ENCODE data around the gene FCHO2. TPM values are rescaled to one million over a fixed set of nuclear protein-coding genes. Genes with fewer than 3 reads are reported as not detected.

The FCHO2 gene
- total RNA-seq, 2 experiments from 2014 or later: 1.3 TPM

GRCh38 chr5:73104326-73104725, 148.5 kb downstream of the FCHO2 start:
- peaks cover 7% of the 10 kb centered on the region for H3K9me3 Mint-ChIP-seq
- no peak for DNase-seq
- ChIA-PET CTCF (no interaction called here), POLR2A (no interaction called here)
- H3K27me3 Mint-ChIP-seq: peaks cover 28% of the 10 kb centered on the region
- H3K36me3 Mint-ChIP-seq: no peaks in the 10 kb centered on the region
- intact Hi-C loops (cut with micrococcal nuclease): no loop called here
- H3K27ac Mint-ChIP-seq: no peak overlapping the region
- no peak overlapping the region for H3K4me3 Mint-ChIP-seq
- no peaks in the 10 kb centered on the region for H3K4me1 Mint-ChIP-seq (ENCODE audit: low read depth)

GRCh38 chr5:73106335-73106734, 150.5 kb downstream of the FCHO2 start:
- intact Hi-C loops (cut with micrococcal nuclease): no loop called here
- Mint-ChIP-seq H3K36me3 (no peaks in the 10 kb centered on the region), H3K9me3 (peaks cover 7% of the 10 kb centered on the region), H3K27ac (no peak overlapping the region), H3K4me1 (ENCODE audit: low read depth) (no peaks in the 10 kb centered on the region), H3K4me3 (no peak overlapping the region), H3K27me3 (peaks cover 36% of the 10 kb centered on the region)
- POLR2A ChIA-PET: no interaction called here
- DNase-seq: no peak
- CTCF ChIA-PET: no interaction called here

- POLR2A ChIA-PET: no interaction called here
- peaks cover 7% of the 10 kb centered on the region for H3K9me3 Mint-ChIP-seq
- no peak overlapping the region for H3K4me3 Mint-ChIP-seq
- DNase-seq: no peak
- H3K36me3 Mint-ChIP-seq: no peaks in the 10 kb centered on the region
- no peak overlapping the region for H3K27ac Mint-ChIP-seq
- peaks cover 51% of the 10 kb centered on the region for H3K27me3 Mint-ChIP-seq
- CTCF ChIA-PET: interaction anchor here (0.6 to 1.0 kb wide), 2 partner anchors 91 to 344 kb away, joined by 6 read pairs; no protein-coding TSS in a partner anchor
- no peaks in the 10 kb centered on the region for H3K4me1 Mint-ChIP-seq (ENCODE audit: low read depth)
- intact Hi-C loops (cut with micrococcal nuclease): no loop called here
Observed at GRCh38 chr5:73110190-73110589, 154.3 kb downstream of the FCHO2 start.

GRCh38 chr5:73111536-73111935, 155.7 kb downstream of the FCHO2 start:
- intact Hi-C loops (cut with micrococcal nuclease): no loop called here
- CTCF ChIA-PET: no interaction called here
- Mint-ChIP-seq H3K27me3 (peaks cover 52% of the 10 kb centered on the region), H3K36me3 (no peaks in the 10 kb centered on the region), H3K4me3 (no peak overlapping the region), H3K27ac (no peak overlapping the region), H3K9me3 (peaks cover 7% of the 10 kb centered on the region), H3K4me1 (ENCODE audit: low read depth) (no peaks in the 10 kb centered on the region)
- no peak for DNase-seq
- POLR2A ChIA-PET: no interaction called here

DNA sequence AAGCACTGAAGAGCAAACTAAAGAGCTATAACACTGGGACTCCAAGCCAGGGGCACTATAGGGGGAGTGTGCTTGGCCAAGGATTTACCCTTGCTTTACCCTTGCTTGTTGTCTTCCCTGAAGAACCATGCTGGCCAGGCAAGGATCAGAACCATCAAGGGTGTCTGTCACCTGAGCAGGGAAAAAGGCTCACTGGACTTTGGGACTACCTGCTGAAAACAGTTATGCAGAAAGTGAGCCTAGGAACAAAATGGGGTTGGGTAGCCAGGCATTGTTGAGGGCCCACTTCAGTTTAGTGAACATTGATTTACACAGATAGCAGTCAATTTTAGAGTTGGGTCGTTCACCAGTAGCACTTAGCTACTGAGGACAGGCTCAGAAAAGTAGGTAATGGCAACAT, 156.5 kb downstream of the FCHO2 start:
- no peaks in the 10 kb centered on the region for H3K4me1 Mint-ChIP-seq (ENCODE audit: low read depth)
- intact Hi-C loops (cut with micrococcal nuclease): no loop called here
- H3K4me3 Mint-ChIP-seq: no peak overlapping the region
- POLR2A ChIA-PET: no interaction called here
- DNase-seq: no peak
- no peak overlapping the region for H3K27ac Mint-ChIP-seq
- H3K27me3 Mint-ChIP-seq: peaks cover 54% of the 10 kb centered on the region
- peaks cover 7% of the 10 kb centered on the region for H3K9me3 Mint-ChIP-seq
- CTCF ChIA-PET: no interaction called here
- H3K36me3 Mint-ChIP-seq: no peaks in the 10 kb centered on the region

DNA sequence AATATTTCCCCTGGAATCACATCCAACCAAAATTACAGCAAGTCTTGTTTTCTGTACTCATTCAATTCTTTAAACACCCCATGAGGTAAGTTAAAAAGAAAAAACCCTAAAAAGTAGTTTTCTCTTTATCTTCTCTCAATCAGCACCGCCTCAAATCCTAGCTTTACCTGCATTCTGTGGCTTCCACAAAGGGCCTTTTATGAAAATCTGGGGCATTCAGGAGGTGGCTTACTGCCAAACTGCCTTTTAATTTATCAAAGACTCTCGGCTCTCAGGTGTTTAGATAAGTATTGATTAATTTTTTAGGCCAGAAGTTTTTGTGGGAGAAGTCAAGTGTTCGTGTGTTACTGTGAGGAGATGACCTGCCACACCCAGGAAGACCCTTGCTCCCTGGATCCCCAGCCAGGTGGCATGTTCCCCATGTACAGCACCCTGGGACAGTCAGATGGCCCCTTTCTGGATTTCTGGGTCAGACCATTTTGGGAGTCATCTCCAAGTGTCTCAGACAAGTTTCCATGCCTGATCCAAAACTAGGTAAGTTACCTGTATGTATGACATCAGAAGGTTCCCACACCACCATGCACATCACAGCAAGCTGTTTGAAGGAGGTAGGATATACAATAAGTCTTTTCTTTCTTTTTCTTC, 158.3 kb downstream of the FCHO2 start:
- intact Hi-C loops (cut with micrococcal nuclease): no loop called here
- no peaks in the 10 kb centered on the region for H3K4me1 Mint-ChIP-seq (ENCODE audit: low read depth)
- H3K36me3 Mint-ChIP-seq: no peaks in the 10 kb centered on the region
- H3K4me3 Mint-ChIP-seq: no peak overlapping the region
- ChIA-PET POLR2A (no interaction called here), CTCF (no interaction called here)
- peaks cover 56% of the 10 kb centered on the region for H3K27me3 Mint-ChIP-seq
- H3K9me3 Mint-ChIP-seq: no peaks in the 10 kb centered on the region
- no peak for DNase-seq
- no peak overlapping the region for H3K27ac Mint-ChIP-seq

DNA sequence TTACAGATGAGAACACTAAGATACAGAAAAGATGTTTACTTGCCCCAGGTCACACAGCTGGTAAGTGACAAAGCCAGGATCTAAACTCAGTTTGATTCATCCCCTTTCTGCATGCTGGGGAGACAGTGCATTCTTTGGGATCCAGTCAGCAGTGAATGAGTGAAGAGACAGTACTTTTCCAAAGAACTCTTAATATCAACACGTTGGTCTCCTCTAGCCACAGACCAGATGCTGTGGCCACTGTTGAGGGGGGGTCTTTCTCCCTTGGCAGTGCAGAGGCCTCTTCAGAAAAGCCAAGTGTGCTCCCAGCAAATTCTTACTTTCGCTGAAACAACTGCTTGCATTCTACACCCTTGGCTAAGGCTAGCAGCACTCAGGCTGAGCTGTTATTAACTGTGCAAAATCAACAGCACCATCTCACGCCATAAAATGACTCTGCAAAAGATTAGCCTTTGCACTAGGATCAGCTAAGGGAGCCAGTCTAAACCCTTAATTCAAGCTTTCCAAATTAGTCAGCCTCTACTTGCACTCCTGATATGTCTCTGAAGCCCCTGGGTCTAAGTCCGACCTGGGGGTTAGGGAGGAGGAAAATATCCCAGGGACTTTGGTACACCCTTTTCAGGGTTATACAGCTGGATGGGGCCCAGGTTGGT, 159.7 kb downstream of the FCHO2 start:
- intact Hi-C loops (cut with micrococcal nuclease): no loop called here
- Mint-ChIP-seq H3K27me3 (peaks cover 54% of the 10 kb centered on the region), H3K4me3 (no peak overlapping the region), H3K27ac (no peak overlapping the region), H3K4me1 (ENCODE audit: low read depth) (peaks cover 7% of the 10 kb centered on the region), H3K9me3 (no peaks in the 10 kb centered on the region), H3K36me3 (no peaks in the 10 kb centered on the region)
- CTCF ChIA-PET: no interaction called here
- POLR2A ChIA-PET: no interaction called here
- no peak for DNase-seq

DNA sequence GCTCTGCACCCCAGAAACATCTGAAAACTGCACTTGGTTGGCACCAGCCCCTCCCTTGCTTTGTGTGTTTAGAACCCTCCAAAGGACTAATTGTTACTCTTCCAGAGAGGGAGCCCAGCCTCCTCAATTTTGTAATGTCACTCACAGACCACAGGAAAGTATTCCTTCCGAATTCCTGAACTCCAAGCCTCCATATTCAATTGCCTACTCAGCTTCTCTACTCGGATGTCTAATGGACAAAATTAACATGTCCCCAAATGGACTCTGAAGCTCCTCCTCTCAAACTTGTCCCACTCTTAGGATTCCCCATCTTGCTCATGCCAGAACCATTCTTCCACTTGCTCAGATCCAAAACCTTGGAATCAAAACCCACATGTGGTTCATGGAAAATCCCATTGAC, 160.7 kb downstream of the FCHO2 start:
- H3K4me3 Mint-ChIP-seq: no peak overlapping the region
- ChIA-PET CTCF (no interaction called here), POLR2A (no interaction called here)
- intact Hi-C loops (cut with micrococcal nuclease): no loop called here
- no peaks in the 10 kb centered on the region for H3K36me3 Mint-ChIP-seq
- H3K27me3 Mint-ChIP-seq: peaks cover 62% of the 10 kb centered on the region
- H3K27ac Mint-ChIP-seq: no peak overlapping the region
- no peak for DNase-seq
- H3K9me3 Mint-ChIP-seq: no peaks in the 10 kb centered on the region
- peaks cover 11% of the 10 kb centered on the region for H3K4me1 Mint-ChIP-seq (ENCODE audit: low read depth)

GRCh38 chr5:73117088-73117740, 161.4 kb downstream of the FCHO2 start:
- intact Hi-C loops (cut with micrococcal nuclease): no loop called here
- Mint-ChIP-seq H3K9me3 (no peaks in the 10 kb centered on the region), H3K4me1 (ENCODE audit: low read depth) (peaks cover 14% of the 10 kb centered on the region), H3K27me3 (peaks cover 68% of the 10 kb centered on the region), H3K4me3 (no peak overlapping the region), H3K27ac (no peak overlapping the region), H3K36me3 (no peaks in the 10 kb centered on the region)
- ChIA-PET CTCF (no interaction called here), POLR2A (no interaction called here)
- DNase-seq: no peak

DNA sequence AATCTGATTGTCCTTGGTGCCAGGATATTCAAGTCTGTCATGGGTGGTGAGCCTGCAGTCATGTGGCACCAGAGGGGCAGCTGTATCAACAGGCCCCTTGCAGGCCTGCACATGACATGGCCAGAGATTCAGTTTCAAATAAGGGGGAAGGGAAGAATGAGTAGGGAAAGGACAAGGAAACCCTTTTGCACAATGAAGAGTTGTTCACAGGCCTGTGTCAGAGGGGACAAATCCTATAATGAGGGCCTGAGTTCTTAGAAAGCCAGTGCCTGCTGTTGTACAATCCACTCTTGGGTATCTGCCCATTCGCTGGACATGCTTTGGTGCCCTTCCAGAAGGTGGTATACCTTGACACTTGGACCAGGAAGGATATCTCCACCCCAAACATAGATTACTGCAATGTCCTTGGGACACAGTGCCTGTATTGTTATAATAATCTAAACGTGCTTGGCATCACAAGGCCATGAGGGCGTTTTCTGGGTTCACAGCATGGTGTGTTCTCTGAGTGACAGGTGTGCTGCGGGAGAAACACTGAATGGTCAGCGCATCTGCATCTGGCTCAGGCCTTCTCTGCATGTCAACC, 162.6 kb downstream of the FCHO2 start:
- no peak overlapping the region for H3K4me3 Mint-ChIP-seq
- no peak for DNase-seq
- no peaks in the 10 kb centered on the region for H3K36me3 Mint-ChIP-seq
- H3K27ac Mint-ChIP-seq: no peak overlapping the region
- peaks cover 25% of the 10 kb centered on the region for H3K4me1 Mint-ChIP-seq (ENCODE audit: low read depth)
- H3K27me3 Mint-ChIP-seq: peaks cover 67% of the 10 kb centered on the region
- ChIA-PET CTCF (no interaction called here), POLR2A (no interaction called here)
- intact Hi-C loops (cut with micrococcal nuclease): no loop called here
- no peaks in the 10 kb centered on the region for H3K9me3 Mint-ChIP-seq

DNA sequence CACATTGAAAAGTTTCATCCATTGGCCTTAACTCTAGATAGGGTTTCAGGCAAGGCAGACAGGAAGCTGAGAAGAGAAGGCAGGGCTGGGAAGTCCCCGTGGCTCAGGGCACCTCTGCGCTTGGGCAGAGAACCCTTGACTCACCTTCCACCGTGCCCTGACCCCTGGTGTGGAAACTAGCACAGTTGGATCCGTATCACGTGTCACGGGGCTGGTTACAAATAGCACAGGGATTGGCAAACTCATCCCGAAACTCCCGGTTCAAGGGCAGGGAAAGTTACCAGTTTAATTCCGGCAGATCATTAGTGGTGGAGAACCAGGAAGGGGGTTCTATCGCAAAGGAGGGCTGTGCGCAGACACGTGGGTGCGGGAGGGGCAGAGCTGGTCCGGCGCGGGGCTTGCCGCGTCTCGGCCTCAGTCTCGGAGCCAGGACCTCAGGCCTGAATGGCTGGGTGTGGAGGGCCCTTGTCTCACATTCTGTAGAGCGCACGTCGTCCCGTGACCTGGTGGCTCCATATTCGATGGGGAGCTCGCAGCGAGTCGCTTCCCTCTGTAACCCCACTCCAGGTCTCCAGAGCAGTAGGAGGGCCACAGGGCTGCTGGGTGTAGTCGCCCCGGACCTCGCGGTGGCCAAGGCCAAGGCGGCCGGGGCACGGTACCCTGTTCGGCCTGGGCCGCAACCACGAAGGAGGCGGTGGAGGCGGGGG, 163.8 kb downstream of the FCHO2 start:
- intact Hi-C loops (cut with micrococcal nuclease): no loop called here
- Mint-ChIP-seq H3K9me3 (no peaks in the 10 kb centered on the region), H3K27me3 (peaks cover 71% of the 10 kb centered on the region), H3K36me3 (no peaks in the 10 kb centered on the region), H3K27ac (no peak overlapping the region), H3K4me1 (ENCODE audit: low read depth) (peaks cover 30% of the 10 kb centered on the region), H3K4me3 (peak overlapping the region; percentile 51)
- CTCF ChIA-PET: no interaction called here
- POLR2A ChIA-PET: no interaction called here
- DNase-seq: peak; percentile 61

DNA sequence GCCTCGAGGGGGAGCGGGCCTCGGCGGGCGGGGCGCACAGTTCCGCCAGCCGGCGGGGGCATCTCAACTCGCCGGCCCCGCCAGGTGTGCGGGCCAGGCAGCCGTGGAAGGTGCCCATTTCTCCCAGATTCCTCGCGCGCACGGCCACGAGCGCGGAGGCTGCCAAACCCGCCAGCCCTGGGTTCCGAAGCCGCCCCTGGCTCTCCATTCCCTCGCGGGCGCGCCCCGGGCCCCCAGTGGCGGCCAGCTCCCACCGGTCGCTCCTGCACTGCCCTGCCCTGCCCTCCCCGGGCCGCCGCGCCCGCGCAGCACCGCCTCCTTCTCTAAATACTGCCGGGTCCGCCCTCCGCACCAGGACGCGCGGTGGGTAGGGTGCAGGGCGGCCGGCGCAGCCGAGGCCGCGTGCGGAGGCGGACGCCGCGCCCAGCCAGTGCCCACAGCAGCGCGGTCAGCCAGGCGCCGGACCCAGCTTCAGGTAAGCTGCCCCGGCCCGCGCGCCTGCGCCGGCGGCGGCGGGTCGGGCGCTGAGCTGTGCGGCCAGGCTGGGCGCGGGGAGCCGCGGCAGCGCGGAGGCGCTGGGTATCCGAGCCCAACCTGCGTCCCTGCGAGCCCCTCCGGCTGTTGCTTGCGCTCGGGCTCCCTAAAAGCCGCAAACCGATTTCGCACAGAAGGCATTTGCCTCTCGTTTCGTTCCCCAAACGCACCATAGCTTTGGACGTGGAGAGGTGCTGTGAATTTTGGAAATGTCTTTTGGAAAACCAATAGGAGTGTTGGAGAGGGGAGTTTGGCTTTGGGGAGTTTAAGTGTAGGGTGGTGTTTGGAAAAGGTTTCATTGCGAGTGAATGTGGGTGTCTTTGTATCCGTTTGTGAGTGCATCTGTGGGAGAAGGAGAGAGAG, 164.6 kb downstream of the FCHO2 start, which contains the start of gene TMEM171:
Gene TMEM171 (plus strand): TSS at position 354 of the 897 bp plus-strand sequence. CDS start 2,799 bp downstream, outside the sequence.
- ChIA-PET POLR2A (no interaction called here), CTCF (no interaction called here)
- intact Hi-C loops (cut with micrococcal nuclease): no loop called here

More for the DNA sequence above, 164.6 kb downstream of the FCHO2 start, which contains the start of gene TMEM171:
- H3K4me3 Mint-ChIP-seq: peak within 1 kb of the TSS; percentile 51
- no peaks in the 10 kb centered on the region for H3K9me3 Mint-ChIP-seq
- H3K36me3 Mint-ChIP-seq: no peaks in the 10 kb centered on the region
- no peak within 1 kb of the TSS for H3K27ac Mint-ChIP-seq
- H3K4me1 Mint-ChIP-seq (ENCODE audit: low read depth): peaks cover 30% of the 10 kb centered on the region
- peaks cover 68% of the 10 kb centered on the region for H3K27me3 Mint-ChIP-seq
- DNase-seq: no peak

Data from activated CD4-positive, alpha-beta memory T cell treated with anti-CD3 and anti-CD28 coated beads for 36 hours (primary cell).